KMS-11 (cell line): Measurements from ENCODE around the gene GDF7.

ENCODE experiments used
- H2AFZ ChIP-seq: fragments of 200-600 bp; sonication (generic); 2 replicates; pipeline ENCODE4 v1.6.1; 2016; ENCODE audit warnings: antibody characterized with exemption, mixed run types, low read depth
- H3K27ac ChIP-seq: fragments of 200-600 bp; sonication (generic); 2 replicates; pipeline ENCODE4 v1.6.1; 2016; ENCODE audit warnings: mild to moderate bottlenecking, mixed run types
- H3K27me3 ChIP-seq: fragments of 200-600 bp; sonication (generic); 2 replicates; pipeline ENCODE4 v1.6.1; 2017; ENCODE audit warnings: mild to moderate bottlenecking, low read depth, mixed run types, moderate library complexity; ENCODE audit not compliant: insufficient read depth
- H3K36me3 ChIP-seq: fragments of 200-600 bp; sonication (generic); 2 replicates; pipeline ENCODE4 v1.6.1; 2017; ENCODE audit warnings: mild to moderate bottlenecking, mixed run types; ENCODE audit not compliant: insufficient read depth
- H3K4me1 ChIP-seq: fragments of 200-600 bp; sonication (generic); 2 replicates; pipeline ENCODE4 v1.6.1; 2016; ENCODE audit warnings: mild to moderate bottlenecking, low read depth, mixed run types; ENCODE audit not compliant: poor library complexity, severe bottlenecking
- H3K4me2 ChIP-seq: fragments of 200-600 bp; sonication (generic); 2 replicates; pipeline ENCODE4 v1.7.0; 2016; ENCODE audit warnings: mild to moderate bottlenecking, mixed run types
- H3K4me3 ChIP-seq: fragments of 200-600 bp; sonication (generic); IDR thresholded peaks from 2 replicates; pipeline ENCODE4 v1.6.1; 2017; ENCODE audit warnings: low read depth, low read length, mixed read lengths; ENCODE audit not compliant: insufficient read depth
- H3K79me2 ChIP-seq: fragments of 200-600 bp; sonication (generic); 2 replicates; pipeline ENCODE4 v1.6.1; 2016; ENCODE audit warnings: low read depth, mixed run types; ENCODE audit not compliant: insufficient read depth
- H3K9ac ChIP-seq: fragments of 200-600 bp; sonication (generic); 2 replicates; pipeline ENCODE4 v1.6.1; 2016; ENCODE audit warnings: mild to moderate bottlenecking, mixed run types
- H4K20me1 ChIP-seq: fragments of 200-600 bp; sonication (generic); 2 replicates; pipeline ENCODE4 v1.6.1; 2016; ENCODE audit warnings: mild to moderate bottlenecking, mixed run types; ENCODE audit not compliant: insufficient read depth
- TF ChIP-seq, protein P1 (sequence below): fragments of 200-600 bp; sonication (generic); conservative IDR thresholded peaks from 2 replicates; pipeline ENCODE4 v1.6.1; 2017; ENCODE audit warnings: low read depth, mild to moderate bottlenecking, antibody characterized with exemption, low read length, moderate library complexity, mixed read lengths

The GDF7 gene

GRCh38 chr2:20674309-20674965 is 7.5 kb downstream of the GDF7 start:
- no peak overlapping the region for H3K9ac ChIP-seq
- no peak overlapping the region for H3K4me2 ChIP-seq
- no peaks in the 10 kb centered on the region for H3K79me2 ChIP-seq
- H3K4me1 ChIP-seq, result no peaks in the 10 kb centered on the region
- no peaks in the 10 kb centered on the region for H3K27me3 ChIP-seq
- no peaks in the 10 kb centered on the region for H3K36me3 ChIP-seq
- H3K27ac ChIP-seq, result no peak overlapping the region
- no peaks in the 10 kb centered on the region for H4K20me1 ChIP-seq
- no peak overlapping the region for H2AFZ ChIP-seq
- H3K4me3 ChIP-seq, result no peak overlapping the region
- TF ChIP-seq, protein P1, sequence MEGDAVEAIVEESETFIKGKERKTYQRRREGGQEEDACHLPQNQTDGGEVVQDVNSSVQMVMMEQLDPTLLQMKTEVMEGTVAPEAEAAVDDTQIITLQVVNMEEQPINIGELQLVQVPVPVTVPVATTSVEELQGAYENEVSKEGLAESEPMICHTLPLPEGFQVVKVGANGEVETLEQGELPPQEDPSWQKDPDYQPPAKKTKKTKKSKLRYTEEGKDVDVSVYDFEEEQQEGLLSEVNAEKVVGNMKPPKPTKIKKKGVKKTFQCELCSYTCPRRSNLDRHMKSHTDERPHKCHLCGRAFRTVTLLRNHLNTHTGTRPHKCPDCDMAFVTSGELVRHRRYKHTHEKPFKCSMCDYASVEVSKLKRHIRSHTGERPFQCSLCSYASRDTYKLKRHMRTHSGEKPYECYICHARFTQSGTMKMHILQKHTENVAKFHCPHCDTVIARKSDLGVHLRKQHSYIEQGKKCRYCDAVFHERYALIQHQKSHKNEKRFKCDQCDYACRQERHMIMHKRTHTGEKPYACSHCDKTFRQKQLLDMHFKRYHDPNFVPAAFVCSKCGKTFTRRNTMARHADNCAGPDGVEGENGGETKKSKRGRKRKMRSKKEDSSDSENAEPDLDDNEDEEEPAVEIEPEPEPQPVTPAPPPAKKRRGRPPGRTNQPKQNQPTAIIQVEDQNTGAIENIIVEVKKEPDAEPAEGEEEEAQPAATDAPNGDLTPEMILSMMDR, result no peak

GRCh38 chr2:20674974-20675679 is 8.2 kb downstream of the GDF7 start:
- H3K4me3 ChIP-seq, result no peak overlapping the region
- H3K9ac ChIP-seq, result no peak overlapping the region
- H4K20me1 ChIP-seq, result no peaks in the 10 kb centered on the region
- H3K4me1 ChIP-seq, result no peaks in the 10 kb centered on the region
- no peaks in the 10 kb centered on the region for H3K27me3 ChIP-seq
- H3K27ac ChIP-seq, result no peak overlapping the region
- H2AFZ ChIP-seq, result no peak overlapping the region
- TF ChIP-seq, protein P1, result no peak
- H3K4me2 ChIP-seq, result no peak overlapping the region
- H3K79me2 ChIP-seq, result no peaks in the 10 kb centered on the region
- H3K36me3 ChIP-seq, result no peaks in the 10 kb centered on the region

- Histone ChIP-seq H3K4me1 (no peaks in the 10 kb centered on the region), H3K4me2 (no peak overlapping the region), H3K27ac (no peak overlapping the region), H4K20me1 (no peaks in the 10 kb centered on the region), H3K9ac (no peak overlapping the region), H3K27me3 (no peaks in the 10 kb centered on the region), H3K79me2 (no peaks in the 10 kb centered on the region), H3K4me3 (no peak overlapping the region), H3K36me3 (no peaks in the 10 kb centered on the region), H2AFZ (no peak overlapping the region)
- TF ChIP-seq, protein P1, result no peak
Measured at GRCh38 chr2:20675701-20676352, 8.9 kb downstream of the GDF7 start.

DNA sequence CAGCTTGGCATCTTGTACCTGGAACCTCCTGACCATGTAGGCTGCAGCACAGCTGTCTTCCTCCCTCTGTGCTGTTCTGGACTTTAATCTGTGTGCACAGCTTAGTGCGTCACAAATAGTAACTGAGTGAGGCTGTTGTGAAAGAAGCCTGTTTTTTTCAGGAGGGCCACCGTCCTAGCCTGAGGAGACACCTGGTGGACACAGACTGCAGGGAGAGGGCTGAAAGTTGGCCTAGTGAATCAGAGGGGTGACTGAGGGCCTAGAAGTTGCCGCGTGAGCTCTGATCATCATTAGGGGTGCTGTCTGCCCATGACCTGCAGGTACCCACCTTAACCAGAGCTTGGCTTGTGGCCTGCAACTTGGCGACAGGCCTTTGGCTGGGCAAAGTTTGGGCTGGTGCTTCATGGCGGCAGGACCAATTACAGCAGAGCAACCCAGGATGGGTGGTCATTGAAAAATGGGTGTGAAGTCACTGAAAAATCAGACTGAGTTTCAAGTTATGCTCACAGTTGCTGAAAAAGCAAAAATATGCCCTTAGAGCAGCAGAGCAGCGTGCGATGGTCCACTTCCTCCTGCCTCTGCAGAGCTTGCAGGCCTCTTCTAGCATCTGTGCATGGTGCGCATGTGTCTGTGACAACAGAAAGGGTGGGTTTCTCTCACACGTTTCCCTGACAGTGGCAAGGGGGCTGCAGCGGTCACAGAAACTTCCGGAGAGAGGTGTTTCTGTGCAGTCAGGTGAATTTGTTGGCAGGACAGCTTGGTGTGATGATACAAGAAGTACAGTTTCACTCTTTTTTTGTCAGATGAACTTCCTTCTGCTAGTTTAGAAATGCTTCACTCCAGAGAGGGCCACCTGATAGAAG is 9.6 kb downstream of the GDF7 start:
- Histone ChIP-seq H2AFZ (no peak overlapping the region), H3K4me1 (no peaks in the 10 kb centered on the region), H3K4me3 (no peak overlapping the region), H3K9ac (no peak overlapping the region), H3K79me2 (no peaks in the 10 kb centered on the region), H3K4me2 (no peak overlapping the region), H3K27ac (no peak overlapping the region), H4K20me1 (no peaks in the 10 kb centered on the region), H3K36me3 (no peaks in the 10 kb centered on the region), H3K27me3 (no peaks in the 10 kb centered on the region)
- TF ChIP-seq, protein P1, result no peak
